GM23338 (cell line): ENCODE data around the gene DLG2.

ENCODE experiments used
- CREB1 ChIP-seq: fragments of 250-450 bp; sonication (Bioruptor Pico); IDR thresholded peaks from 2 replicates; pipeline ENCODE4 v1.5.0; 2020; ENCODE audit warnings: low read depth, mild to moderate bottlenecking, moderate library complexity
- ETS1 ChIP-seq: IDR thresholded peaks from 2 replicates; pipeline ENCODE4 v1.6.1; 2016; ENCODE audit warnings: antibody characterized with exemption
- EZH2 ChIP-seq: fragments of 200-600 bp; sonication (generic); IDR thresholded peaks from one replicate; pipeline ENCODE4 v1.8.0; 2017; ENCODE audit warnings: antibody characterized with exemption, mild to moderate bottlenecking, low read depth; ENCODE audit not compliant: unreplicated experiment
- EZH2phosphoT487 ChIP-seq: fragments of 200-600 bp; sonication (generic); IDR thresholded peaks from one replicate; pipeline ENCODE4 v1.8.1; 2018; ENCODE audit warnings: antibody characterized with exemption; ENCODE audit not compliant: unreplicated experiment
- JUNB ChIP-seq: IDR thresholded peaks from one replicate; pipeline ENCODE4 v1.6.1; 2016; ENCODE audit warnings: antibody characterized with exemption; ENCODE audit not compliant: unreplicated experiment
- NANOG ChIP-seq: IDR thresholded peaks from 2 replicates; pipeline ENCODE4 v1.6.1; 2016; ENCODE audit warnings: antibody characterized with exemption, borderline replicate concordance
- POLR2AphosphoS5 ChIP-seq: IDR thresholded peaks from 2 replicates; pipeline ENCODE4 v1.6.1; 2016; ENCODE audit warnings: antibody characterized with exemption, low read depth
- REST ChIP-seq: IDR thresholded peaks from one replicate; pipeline ENCODE4 v1.6.1; 2018; ENCODE audit warnings: antibody characterized with exemption; ENCODE audit not compliant: unreplicated experiment
- TF ChIP-seq, protein P1 (sequence below), 2 experiments: fragments of 200-600 bp in 1 of 2; sonication (generic) in 1 of 2; conservative IDR thresholded peaks; 2 replicates each; pipeline versions ENCODE4 v1.5.1 to v1.6.1; 2016 to 2017; ENCODE audit warnings: antibody characterized with exemption in 2 of 2, low read depth in 2 of 2, mild to moderate bottlenecking in 2 of 2, moderate library complexity in 1 of 2

DNA sequence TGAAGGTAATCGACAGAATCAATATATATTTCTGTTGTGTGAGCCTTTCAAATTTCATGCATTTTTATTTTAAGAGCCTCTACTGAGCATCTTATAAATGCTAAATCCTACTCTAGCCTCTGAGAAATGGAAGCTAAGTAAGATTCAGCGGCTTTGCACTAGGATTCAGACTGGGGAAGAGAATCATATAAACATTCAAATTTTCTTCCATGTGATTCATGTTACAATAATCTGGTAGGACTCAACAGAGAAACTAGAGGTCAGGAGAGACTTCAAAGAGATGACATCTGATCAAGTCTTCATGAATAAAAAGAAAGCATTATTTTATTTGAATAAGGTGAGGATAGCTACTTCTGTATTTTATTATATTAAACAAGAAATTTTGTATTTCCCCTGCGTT, 538.9 kb downstream of the DLG2 start:
- TF ChIP-seq, protein P1, sequence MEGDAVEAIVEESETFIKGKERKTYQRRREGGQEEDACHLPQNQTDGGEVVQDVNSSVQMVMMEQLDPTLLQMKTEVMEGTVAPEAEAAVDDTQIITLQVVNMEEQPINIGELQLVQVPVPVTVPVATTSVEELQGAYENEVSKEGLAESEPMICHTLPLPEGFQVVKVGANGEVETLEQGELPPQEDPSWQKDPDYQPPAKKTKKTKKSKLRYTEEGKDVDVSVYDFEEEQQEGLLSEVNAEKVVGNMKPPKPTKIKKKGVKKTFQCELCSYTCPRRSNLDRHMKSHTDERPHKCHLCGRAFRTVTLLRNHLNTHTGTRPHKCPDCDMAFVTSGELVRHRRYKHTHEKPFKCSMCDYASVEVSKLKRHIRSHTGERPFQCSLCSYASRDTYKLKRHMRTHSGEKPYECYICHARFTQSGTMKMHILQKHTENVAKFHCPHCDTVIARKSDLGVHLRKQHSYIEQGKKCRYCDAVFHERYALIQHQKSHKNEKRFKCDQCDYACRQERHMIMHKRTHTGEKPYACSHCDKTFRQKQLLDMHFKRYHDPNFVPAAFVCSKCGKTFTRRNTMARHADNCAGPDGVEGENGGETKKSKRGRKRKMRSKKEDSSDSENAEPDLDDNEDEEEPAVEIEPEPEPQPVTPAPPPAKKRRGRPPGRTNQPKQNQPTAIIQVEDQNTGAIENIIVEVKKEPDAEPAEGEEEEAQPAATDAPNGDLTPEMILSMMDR (conservative IDR thresholded peaks at IDR 0.05; ENCODE audit: low read depth in 2 of 2), result no peak
- no peak for TF ChIP-seq CREB1 (CRISPR knock-in tag)
- TF ChIP-seq JUNB, result no peak
- TF ChIP-seq EZH2, result no peak
- TF ChIP-seq ETS1, result no peak
- TF ChIP-seq POLR2AphosphoS5, result no peak
- TF ChIP-seq EZH2phosphoT487, result no peak
- no peak for TF ChIP-seq REST
- TF ChIP-seq NANOG, result no peak
